Measurements from ENCODE around the gene MRPS5. TPM values are rescaled to one million over a fixed set of nuclear protein-coding genes. Genes with fewer than 3 reads are reported as not detected.

MRPS5 gene
- total RNA-seq, 2 donors from 2014 or later: 57.9 to 59.0 TPM

DNA sequence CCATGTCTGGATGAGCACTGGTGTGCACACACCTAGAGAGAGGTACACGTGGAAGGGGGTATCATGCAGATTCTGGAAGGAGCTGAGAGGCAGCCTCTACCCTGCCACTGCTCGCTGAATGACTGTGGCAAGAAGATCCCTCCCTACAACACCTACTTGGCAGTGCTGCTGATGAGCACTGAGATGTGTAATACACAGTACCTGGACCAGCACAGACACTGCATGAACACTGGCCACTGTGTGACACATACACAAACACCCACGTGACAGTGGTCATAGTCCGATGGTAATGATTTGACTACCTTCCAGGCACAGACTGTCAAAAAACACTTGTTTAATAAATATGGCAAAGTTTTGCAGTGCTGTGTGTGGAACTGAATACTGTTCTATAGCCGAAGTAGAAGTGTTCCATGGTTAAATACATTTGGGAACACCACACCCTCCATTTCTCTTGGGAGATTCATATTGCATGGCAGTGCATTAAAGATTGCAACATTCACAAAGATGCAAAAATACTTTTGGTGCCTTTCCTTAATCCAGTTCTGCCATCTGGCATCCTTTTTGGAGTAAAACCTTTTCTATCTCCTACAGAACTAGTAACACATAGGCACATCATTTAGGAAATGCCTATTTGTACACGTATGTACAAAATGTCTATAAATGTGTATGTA lies 29.6 kb downstream of the MRPS5 start:
- Histone ChIP-seq H3K4me1 (ENCODE audit: control insufficient read depth, insufficient read depth, low read length) (no peaks in the 10 kb centered on the region), H3K4me3 (ENCODE audit: low read length) (no peak overlapping the region), H3K36me3 (ENCODE audit: control insufficient read depth, insufficient read depth, low read length) (peaks cover 59% of the 10 kb centered on the region), H3K27ac (ENCODE audit: low read depth, low read length) (no peak overlapping the region), H3K27me3 (ENCODE audit: control insufficient read depth, insufficient read depth, low read length, poor library complexity, severe bottlenecking) (no peaks in the 10 kb centered on the region), H3K9me3 (ENCODE audit: control insufficient read depth, low read length) (peaks cover 13% of the 10 kb centered on the region), H3K9ac (ENCODE audit: extremely low read depth, low read length, poor library complexity, severe bottlenecking) (no peak overlapping the region)
- DNase-seq: no peak
- peaks cover 92% of the 10 kb centered on the region for H3K36me3 Mint-ChIP-seq (ENCODE audit: low read depth)
- no peak overlapping the region for H3K4me3 Mint-ChIP-seq
- H3K9me3 Mint-ChIP-seq: peaks cover 21% of the 10 kb centered on the region
- no peaks in the 10 kb centered on the region for H3K27me3 Mint-ChIP-seq (ENCODE audit: insufficient read depth)
- H3K4me1 Mint-ChIP-seq: peaks cover 7% of the 10 kb centered on the region
- no peak overlapping the region for H3K27ac Mint-ChIP-seq
- 97 to 100% methylated on average over 1 to 5 of the region's 6 CpGs for WGBS, 2 experiments (ENCODE audit: insufficient coverage in 1 of 2, insufficient read length in 1 of 2)
- TF ChIP-seq, protein P1, sequence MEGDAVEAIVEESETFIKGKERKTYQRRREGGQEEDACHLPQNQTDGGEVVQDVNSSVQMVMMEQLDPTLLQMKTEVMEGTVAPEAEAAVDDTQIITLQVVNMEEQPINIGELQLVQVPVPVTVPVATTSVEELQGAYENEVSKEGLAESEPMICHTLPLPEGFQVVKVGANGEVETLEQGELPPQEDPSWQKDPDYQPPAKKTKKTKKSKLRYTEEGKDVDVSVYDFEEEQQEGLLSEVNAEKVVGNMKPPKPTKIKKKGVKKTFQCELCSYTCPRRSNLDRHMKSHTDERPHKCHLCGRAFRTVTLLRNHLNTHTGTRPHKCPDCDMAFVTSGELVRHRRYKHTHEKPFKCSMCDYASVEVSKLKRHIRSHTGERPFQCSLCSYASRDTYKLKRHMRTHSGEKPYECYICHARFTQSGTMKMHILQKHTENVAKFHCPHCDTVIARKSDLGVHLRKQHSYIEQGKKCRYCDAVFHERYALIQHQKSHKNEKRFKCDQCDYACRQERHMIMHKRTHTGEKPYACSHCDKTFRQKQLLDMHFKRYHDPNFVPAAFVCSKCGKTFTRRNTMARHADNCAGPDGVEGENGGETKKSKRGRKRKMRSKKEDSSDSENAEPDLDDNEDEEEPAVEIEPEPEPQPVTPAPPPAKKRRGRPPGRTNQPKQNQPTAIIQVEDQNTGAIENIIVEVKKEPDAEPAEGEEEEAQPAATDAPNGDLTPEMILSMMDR (conservative IDR thresholded peaks at IDR 0.05): no peak

DNA sequence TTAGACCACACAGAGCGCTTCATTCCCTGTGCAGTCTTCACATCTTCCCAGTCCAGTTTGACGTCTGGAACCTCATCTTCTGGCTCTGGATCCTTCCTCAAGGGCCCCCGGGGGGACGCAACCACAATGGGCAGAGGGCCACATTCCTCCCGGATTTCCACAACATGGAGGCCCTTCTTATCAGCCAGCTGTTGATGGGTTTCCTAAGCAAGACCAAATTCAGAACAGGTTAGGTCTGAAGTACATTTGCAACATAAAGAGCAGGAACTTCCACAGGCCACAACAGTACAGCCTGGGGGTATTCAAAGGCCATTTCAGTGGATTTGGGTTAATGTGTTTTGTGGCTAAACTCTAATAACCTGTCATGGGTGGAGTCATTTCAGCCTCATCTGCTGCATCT lies 34.2 kb downstream of the MRPS5 start:
- Mint-ChIP-seq H3K9me3 (no peaks in the 10 kb centered on the region), H3K27ac (peak overlapping the region; percentile 13), H3K4me1 (no peaks in the 10 kb centered on the region), H3K36me3 (ENCODE audit: low read depth) (peaks cover 75% of the 10 kb centered on the region), H3K27me3 (ENCODE audit: insufficient read depth) (no peaks in the 10 kb centered on the region), H3K4me3 (no peak overlapping the region)
- H3K9me3 ChIP-seq (ENCODE audit: control insufficient read depth, low read length): peaks cover 7% of the 10 kb centered on the region
- H3K27me3 ChIP-seq (ENCODE audit: control insufficient read depth, insufficient read depth, low read length, poor library complexity, severe bottlenecking): no peaks in the 10 kb centered on the region
- H3K4me3 ChIP-seq (ENCODE audit: low read length): no peak overlapping the region
- 85 to 91% methylated on average over 5 of the region's 5 CpGs for WGBS, 2 experiments (ENCODE audit: insufficient coverage in 1 of 2, insufficient read length in 1 of 2)
- no peak overlapping the region for H3K9ac ChIP-seq (ENCODE audit: extremely low read depth, low read length, poor library complexity, severe bottlenecking)
- TF ChIP-seq, protein P1 (conservative IDR thresholded peaks at IDR 0.05): no peak
- no peak for DNase-seq
- H3K4me1 ChIP-seq (ENCODE audit: control insufficient read depth, insufficient read depth, low read length): no peaks in the 10 kb centered on the region
- no peak overlapping the region for H3K27ac ChIP-seq (ENCODE audit: low read depth, low read length)
- H3K36me3 ChIP-seq (ENCODE audit: control insufficient read depth, insufficient read depth, low read length): peaks cover 70% of the 10 kb centered on the region

DNA sequence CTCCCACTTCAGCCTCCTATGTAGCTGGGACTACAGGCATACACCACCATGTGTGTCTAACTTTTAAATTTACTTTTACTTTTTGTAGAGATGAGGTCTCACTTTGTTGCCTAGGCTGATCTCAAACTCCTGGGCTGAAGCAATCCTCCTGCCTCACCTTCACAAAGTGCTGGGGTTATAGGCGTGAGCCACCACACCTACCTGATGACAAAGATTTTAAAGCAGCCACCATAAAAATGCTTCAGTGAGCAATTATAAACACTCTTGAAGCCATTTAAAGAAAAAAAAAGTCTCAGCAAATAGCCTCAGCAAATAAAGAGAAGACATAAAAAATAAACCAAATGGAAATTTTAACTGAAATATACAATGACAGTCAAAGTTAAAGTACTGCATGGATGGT lies 35.6 kb downstream of the MRPS5 start:
- Histone ChIP-seq H3K9me3 (ENCODE audit: control insufficient read depth, low read length) (no peaks in the 10 kb centered on the region), H3K27me3 (ENCODE audit: control insufficient read depth, insufficient read depth, low read length, poor library complexity, severe bottlenecking) (no peaks in the 10 kb centered on the region), H3K27ac (ENCODE audit: low read depth, low read length) (no peak overlapping the region), H3K4me1 (ENCODE audit: control insufficient read depth, insufficient read depth, low read length) (no peaks in the 10 kb centered on the region), H3K36me3 (ENCODE audit: control insufficient read depth, insufficient read depth, low read length) (peaks cover 56% of the 10 kb centered on the region), H3K9ac (ENCODE audit: extremely low read depth, low read length, poor library complexity, severe bottlenecking) (no peak overlapping the region), H3K4me3 (ENCODE audit: low read length) (no peak overlapping the region)
- Mint-ChIP-seq H3K27me3 (ENCODE audit: insufficient read depth) (no peaks in the 10 kb centered on the region), H3K4me3 (no peak overlapping the region), H3K36me3 (ENCODE audit: low read depth) (peaks cover 62% of the 10 kb centered on the region), H3K27ac (no peak overlapping the region), H3K9me3 (no peaks in the 10 kb centered on the region), H3K4me1 (no peaks in the 10 kb centered on the region)
- 96 to 100% methylated on average over 1 of the region's 1 CpG for WGBS, 2 experiments (ENCODE audit: insufficient coverage in 1 of 2, insufficient read length in 1 of 2)
- no peak for DNase-seq
- TF ChIP-seq, protein P1 (conservative IDR thresholded peaks at IDR 0.05): no peak

Measured in endodermal cell (in vitro differentiated cells).